Sigmoid colon (tissue), 4 donors: ENCODE results near the gene FEN1.

Source experiments
- POLR2A ChIP-seq, 2 donors: fragments of 450-650 bp; IDR thresholded peaks; one replicate each; pipeline ENCODE4 v1.6.1; 2016; ENCODE audit warnings: antibody characterized with exemption in 2 of 2, mild to moderate bottlenecking in 2 of 2, moderate library complexity in 2 of 2
- POLR2AphosphoS5 ChIP-seq, 4 donors: sonication (generic); formaldehyde crosslinking; IDR thresholded peaks; one replicate each; pipeline ENCODE4 v1.6.1; 2017; ENCODE audit warnings: antibody characterized with exemption in 4 of 4
- TF ChIP-seq, protein P1 (sequence below), 4 experiments: fragments of 450-650 bp in 3 of 4; fragments of 200-600 bp in 1 of 4; IDR thresholded peaks; one replicate each; pipeline ENCODE4 v1.5.1; 2016 to 2019; ENCODE audit warnings: antibody characterized with exemption in 4 of 4, mild to moderate bottlenecking in 3 of 4, moderate library complexity in 2 of 4

DNA sequence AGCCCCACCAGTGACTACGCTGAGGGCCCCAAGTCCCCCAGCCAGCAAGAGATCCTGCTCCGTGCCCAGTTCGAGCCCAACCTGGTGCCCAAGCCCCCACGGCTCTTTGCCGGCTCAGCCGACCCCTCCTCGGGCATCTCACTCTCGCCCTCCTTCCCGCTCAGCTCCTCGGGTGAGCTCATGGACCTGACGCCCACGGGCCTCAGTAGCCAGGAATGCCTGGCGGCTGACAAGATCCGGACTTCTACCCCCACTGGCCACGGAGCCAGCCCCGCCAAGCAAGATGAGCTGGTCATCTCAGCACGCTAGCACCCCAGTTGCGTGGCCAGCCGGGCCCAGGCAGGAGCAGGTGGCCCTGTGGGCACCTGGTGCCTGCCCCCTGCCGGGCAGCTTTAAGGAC is 48.5 kb upstream of the FEN1 start:
- TF ChIP-seq POLR2A (IDR thresholded peaks at IDR 0.05) (no peak), POLR2AphosphoS5 (IDR thresholded peaks at IDR 0.05) (no peak)
- TF ChIP-seq, protein P1, sequence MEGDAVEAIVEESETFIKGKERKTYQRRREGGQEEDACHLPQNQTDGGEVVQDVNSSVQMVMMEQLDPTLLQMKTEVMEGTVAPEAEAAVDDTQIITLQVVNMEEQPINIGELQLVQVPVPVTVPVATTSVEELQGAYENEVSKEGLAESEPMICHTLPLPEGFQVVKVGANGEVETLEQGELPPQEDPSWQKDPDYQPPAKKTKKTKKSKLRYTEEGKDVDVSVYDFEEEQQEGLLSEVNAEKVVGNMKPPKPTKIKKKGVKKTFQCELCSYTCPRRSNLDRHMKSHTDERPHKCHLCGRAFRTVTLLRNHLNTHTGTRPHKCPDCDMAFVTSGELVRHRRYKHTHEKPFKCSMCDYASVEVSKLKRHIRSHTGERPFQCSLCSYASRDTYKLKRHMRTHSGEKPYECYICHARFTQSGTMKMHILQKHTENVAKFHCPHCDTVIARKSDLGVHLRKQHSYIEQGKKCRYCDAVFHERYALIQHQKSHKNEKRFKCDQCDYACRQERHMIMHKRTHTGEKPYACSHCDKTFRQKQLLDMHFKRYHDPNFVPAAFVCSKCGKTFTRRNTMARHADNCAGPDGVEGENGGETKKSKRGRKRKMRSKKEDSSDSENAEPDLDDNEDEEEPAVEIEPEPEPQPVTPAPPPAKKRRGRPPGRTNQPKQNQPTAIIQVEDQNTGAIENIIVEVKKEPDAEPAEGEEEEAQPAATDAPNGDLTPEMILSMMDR (IDR thresholded peaks at IDR 0.05), result no peak
